Lower leg skin (tissue), 4 donors: ENCODE results near the gene PEX7. TPM values are rescaled to one million over a fixed set of nuclear protein-coding genes. Genes with fewer than 3 reads are reported as not detected.
A peak's percentile ranks its signal among the peaks of the same experiment; 100 is the strongest.

Experiments used
- DNase-seq, 2 donors: peaks; one replicate each; pipeline ENCODE4 v3.0.0-alpha.2; 2019; ENCODE audit warnings: low spot score in 2 of 2
- H3K4me3 ChIP-seq: fragments of 200-600 bp; sonication (generic); 2 replicates; pipeline ENCODE4 v1.5.1; 2017; ENCODE audit warnings: mild to moderate bottlenecking, low read depth; ENCODE audit not compliant: poor library complexity, severe bottlenecking
- POLR2A ChIP-seq, 2 donors: fragments of 450-650 bp; IDR thresholded peaks; one replicate each; pipeline ENCODE4 v1.6.1; 2016 to 2017; ENCODE audit warnings: antibody characterized with exemption in 2 of 2, mild to moderate bottlenecking in 1 of 2, moderate library complexity in 1 of 2
- WGBS, 2 donors: methylation state at CpG; one replicate each; pipeline ENCODE4 v1.1.5; 2018; 5-methylcytosine and 5-hydroxymethylcytosine counted together
- intact Hi-C: fragments of 100-400 bp; cut with DNase I; formaldehyde crosslinking; loops from one replicate; pipeline ENCODE4 v1.15.0; 2023; ENCODE audit warnings: low total_unique reads
- total RNA-seq, 4 donors: library from RNA; depleted of rRNA; stranded (reverse); fragments of >200 nt; gene quantifications; one replicate each; pipeline ENCODE4 v1.1.0, GENCODE V29; 2016
- TF ChIP-seq, protein P1 (sequence below), 3 donors: fragments of 450-650 bp; IDR thresholded peaks; one replicate each; pipeline ENCODE4 v1.5.1; 2016; ENCODE audit warnings: antibody characterized with exemption in 3 of 3, mild to moderate bottlenecking in 3 of 3, moderate library complexity in 2 of 3

PEX7 gene
- total RNA-seq, 4 donors from 2014 or later: 15.2 to 21.5 (median 21.2) TPM

DNA sequence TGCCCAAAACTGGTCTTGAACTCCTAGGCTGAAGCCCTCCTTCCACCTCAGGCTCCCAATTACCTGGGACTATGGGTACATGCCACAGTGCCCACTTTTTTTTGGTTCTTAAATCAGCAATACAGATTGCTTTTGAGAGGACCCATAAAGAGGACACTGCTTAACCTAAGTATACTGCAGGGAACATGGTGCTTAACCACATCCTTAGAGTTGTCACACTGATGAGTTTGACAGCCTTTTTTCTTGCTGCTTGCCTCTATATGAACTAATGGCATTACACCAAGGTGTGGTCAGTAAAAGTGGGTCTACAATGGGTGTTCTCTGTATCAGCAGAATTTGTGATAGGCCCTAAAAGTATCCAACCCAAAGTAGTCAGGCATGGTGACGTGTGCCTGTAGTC, 92.6 kb downstream of the PEX7 start:
- TF ChIP-seq, protein P1, sequence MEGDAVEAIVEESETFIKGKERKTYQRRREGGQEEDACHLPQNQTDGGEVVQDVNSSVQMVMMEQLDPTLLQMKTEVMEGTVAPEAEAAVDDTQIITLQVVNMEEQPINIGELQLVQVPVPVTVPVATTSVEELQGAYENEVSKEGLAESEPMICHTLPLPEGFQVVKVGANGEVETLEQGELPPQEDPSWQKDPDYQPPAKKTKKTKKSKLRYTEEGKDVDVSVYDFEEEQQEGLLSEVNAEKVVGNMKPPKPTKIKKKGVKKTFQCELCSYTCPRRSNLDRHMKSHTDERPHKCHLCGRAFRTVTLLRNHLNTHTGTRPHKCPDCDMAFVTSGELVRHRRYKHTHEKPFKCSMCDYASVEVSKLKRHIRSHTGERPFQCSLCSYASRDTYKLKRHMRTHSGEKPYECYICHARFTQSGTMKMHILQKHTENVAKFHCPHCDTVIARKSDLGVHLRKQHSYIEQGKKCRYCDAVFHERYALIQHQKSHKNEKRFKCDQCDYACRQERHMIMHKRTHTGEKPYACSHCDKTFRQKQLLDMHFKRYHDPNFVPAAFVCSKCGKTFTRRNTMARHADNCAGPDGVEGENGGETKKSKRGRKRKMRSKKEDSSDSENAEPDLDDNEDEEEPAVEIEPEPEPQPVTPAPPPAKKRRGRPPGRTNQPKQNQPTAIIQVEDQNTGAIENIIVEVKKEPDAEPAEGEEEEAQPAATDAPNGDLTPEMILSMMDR (IDR thresholded peaks at IDR 0.05): no peak
- no peak for TF ChIP-seq POLR2A (IDR thresholded peaks at IDR 0.05)
- no peak overlapping the region for H3K4me3 ChIP-seq
- intact Hi-C loops: no loop called here
- WGBS, 2 donors: 100% methylated on average over 1 of the region's 1 CpG
- DNase-seq: no peak

DNA sequence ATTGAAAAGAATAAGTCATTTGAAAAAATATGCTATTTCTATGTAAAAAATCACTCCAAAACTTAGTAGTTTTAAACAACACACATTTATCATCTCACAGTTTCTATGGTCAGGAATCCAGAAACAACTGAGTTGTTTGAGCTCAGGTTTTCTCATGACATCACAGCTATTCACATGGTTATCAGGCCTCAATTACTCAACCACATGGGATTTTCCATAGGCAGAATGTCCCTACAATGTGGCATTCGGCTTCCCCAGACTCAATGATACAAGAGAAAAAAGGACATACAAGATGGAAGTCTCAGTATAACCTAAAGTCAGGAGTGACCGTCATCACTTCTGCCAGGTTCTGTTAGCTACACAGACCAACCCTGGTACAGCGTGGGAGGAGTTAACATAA, 96.3 kb downstream of the PEX7 start:
- no peak for TF ChIP-seq POLR2A (IDR thresholded peaks at IDR 0.05)
- TF ChIP-seq, protein P1 (IDR thresholded peaks at IDR 0.05): no peak
- H3K4me3 ChIP-seq: no peak overlapping the region
- no peak for DNase-seq
- WGBS, 2 donors: 83 to 90% methylated on average over 3 of the region's 3 CpGs
- intact Hi-C loops: no loop called here

DNA sequence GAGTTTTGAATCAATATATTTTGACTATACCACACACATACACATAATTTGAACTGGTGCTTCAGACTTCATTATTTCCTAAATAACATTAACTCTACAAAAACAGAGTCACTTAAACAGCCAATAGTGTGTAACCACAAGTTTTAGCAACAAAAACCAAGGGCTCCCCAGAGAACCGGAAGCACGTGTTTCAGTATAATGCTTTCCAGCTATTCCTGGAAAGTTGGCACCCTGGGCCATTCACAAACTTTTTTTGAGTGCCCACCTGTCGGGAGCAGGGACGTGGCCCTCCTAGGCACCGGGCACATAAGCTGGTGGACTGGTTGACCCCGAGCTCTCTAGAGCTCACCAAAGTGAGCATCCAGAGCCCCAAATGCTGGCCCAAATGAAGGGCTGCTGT, 97.8 kb downstream of the PEX7 start:
- no peak overlapping the region for H3K4me3 ChIP-seq
- WGBS, 2 donors: 18 to 25% methylated on average over 6 of the region's 6 CpGs
- intact Hi-C loops: no loop called here
- TF ChIP-seq, protein P1 (IDR thresholded peaks at IDR 0.05): no peak
- TF ChIP-seq POLR2A (IDR thresholded peaks at IDR 0.05): no peak
- no peak for DNase-seq

DNA sequence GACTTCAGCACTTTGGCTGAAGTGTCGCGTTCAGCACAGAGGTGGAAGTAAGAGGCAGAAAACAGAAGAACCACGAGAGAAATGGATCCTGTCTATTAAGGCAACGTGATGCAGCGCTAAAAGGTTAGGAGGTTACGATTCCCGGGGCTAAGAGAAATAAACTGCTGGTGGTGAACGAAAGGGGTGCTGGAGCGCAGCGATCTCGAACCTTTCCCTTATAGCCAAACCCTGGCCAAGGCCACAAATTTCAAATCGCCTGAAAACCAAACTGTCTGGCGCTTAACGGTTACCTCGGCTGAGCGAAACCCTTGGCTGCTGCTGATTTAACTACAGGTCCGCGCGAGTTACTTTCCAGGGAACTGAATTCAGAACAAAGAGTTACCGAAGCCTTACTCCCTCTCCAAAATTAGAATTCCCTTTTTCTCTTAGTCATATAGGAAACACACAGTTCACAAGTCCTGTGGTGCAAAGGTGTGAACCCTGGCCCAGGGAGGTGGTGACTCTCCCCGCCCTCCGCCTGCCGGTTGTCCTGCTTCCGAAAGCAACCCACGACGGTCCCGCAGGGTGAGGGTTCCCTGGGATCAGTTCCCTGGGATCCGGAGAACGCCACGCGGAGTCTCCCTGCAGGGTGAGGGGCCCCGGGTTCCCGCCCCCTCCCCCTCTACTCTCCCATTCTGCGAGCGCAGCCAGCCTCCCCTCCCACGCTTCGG, 98.4 kb downstream of the PEX7 start:
- TF ChIP-seq POLR2A (IDR thresholded peaks at IDR 0.05): no peak
- TF ChIP-seq, protein P1 (IDR thresholded peaks at IDR 0.05): no peak
- peak overlapping the region; percentile 31 for H3K4me3 ChIP-seq
- DNase-seq: no peak
- intact Hi-C loops: no loop called here
- 2 to 3% methylated on average over 37 of the region's 37 CpGs for WGBS, 2 donors

DNA sequence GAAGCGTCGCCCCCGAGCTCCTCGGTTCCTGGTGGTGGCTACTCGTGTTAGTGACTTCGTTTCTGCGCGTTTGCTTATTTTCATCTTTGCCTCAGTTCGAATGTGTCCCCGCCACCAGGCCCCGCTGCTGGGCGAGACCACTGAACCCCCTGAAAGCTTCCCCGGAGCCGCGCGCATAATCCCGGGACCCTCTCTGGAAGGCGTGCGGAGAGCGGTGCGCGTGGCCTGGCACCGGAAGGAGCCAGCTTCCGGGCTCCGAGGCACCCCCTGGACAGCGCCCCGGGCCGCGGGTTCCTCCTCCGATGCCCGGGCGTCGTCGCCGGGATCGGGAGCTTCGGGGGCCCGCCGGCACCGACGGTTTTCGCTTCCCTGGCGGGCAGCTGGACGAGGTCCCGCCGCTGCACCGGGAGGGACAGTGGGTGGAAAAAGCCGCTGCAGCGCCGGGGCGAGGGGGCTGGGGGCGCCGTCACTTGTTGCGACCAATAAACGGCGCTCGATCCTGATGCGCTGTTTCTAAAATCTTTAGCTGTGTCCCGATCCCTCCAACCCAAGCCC, 99.1 kb downstream of the PEX7 start:
- no peak for DNase-seq

More for the DNA sequence above, 99.1 kb downstream of the PEX7 start:
- 0 to 1% methylated on average over 26 to 39 of the region's 59 CpGs for WGBS, 2 donors
- peak overlapping the region; percentile 31 for H3K4me3 ChIP-seq
- intact Hi-C loops: no loop called here
- TF ChIP-seq, protein P1 (IDR thresholded peaks at IDR 0.05): no peak
- no peak for TF ChIP-seq POLR2A (IDR thresholded peaks at IDR 0.05)
